H9 (cell line): ENCODE results near the gene EFL1. TPM values are rescaled to one million over a fixed set of nuclear protein-coding genes. Genes with fewer than 3 reads are reported as not detected.
"Not testable (repeated sequence)": the region's sequence is repeated elsewhere in the genome, so short reads cannot be mapped to it uniquely, and the experiment has no call there.

Source experiments
- DNase-seq: peaks from one replicate; pipeline ENCODE4 v3.0.0-alpha.2; 2017
- H2AFZ ChIP-seq: one replicate; pipeline ENCODE4 v1.6.1; 2013; ENCODE audit warnings: mild to moderate bottlenecking, low read length, control low read depth, moderate library complexity
- H2AK5ac ChIP-seq: 2 replicates; pipeline ENCODE4 v1.6.1; 2013; ENCODE audit warnings: low read length, control low read depth, mixed read lengths; ENCODE audit not compliant: insufficient read length
- H2BK120ac ChIP-seq: one replicate; pipeline ENCODE4 v1.6.1; 2013; ENCODE audit warnings: low read depth, mild to moderate bottlenecking, low read length, control low read depth, inconsistent platforms; ENCODE audit not compliant: poor library complexity, severe bottlenecking
- H2BK12ac ChIP-seq: 2 replicates; pipeline ENCODE4 v1.6.1; 2013; ENCODE audit warnings: low read length, control low read depth, mixed read lengths, low read depth; ENCODE audit not compliant: insufficient read length
- H2BK15ac ChIP-seq: 2 replicates; pipeline ENCODE4 v1.6.1; 2013; ENCODE audit warnings: low read depth, low read length, control low read depth
- H2BK20ac ChIP-seq: one replicate; pipeline ENCODE4 v1.6.1; 2013; ENCODE audit warnings: low read depth, mild to moderate bottlenecking, low read length, control low read depth, inconsistent platforms; ENCODE audit not compliant: poor library complexity, severe bottlenecking
- H2BK5ac ChIP-seq: 2 replicates; pipeline ENCODE4 v1.6.1; 2013; ENCODE audit warnings: low read length, control low read depth, mixed read lengths; ENCODE audit not compliant: insufficient read length
- H3K14ac ChIP-seq: 2 replicates; pipeline ENCODE4 v1.6.1; 2013; ENCODE audit warnings: low read length, control low read depth; ENCODE audit not compliant: insufficient read depth
- H3K18ac ChIP-seq: 2 replicates; pipeline ENCODE4 v1.6.1; 2013; ENCODE audit warnings: low read depth, mild to moderate bottlenecking, mixed read lengths, low read length, control low read depth; ENCODE audit not compliant: insufficient read length
- H3K23ac ChIP-seq: 2 replicates; pipeline ENCODE4 v1.6.1; 2013; ENCODE audit warnings: low read length, control low read depth, mixed read lengths, low read depth; ENCODE audit not compliant: insufficient read length
- H3K23me2 ChIP-seq: 2 replicates; pipeline ENCODE4 v1.6.1; 2013; ENCODE audit warnings: low read depth, mild to moderate bottlenecking, mixed read lengths, low read length, control low read depth; ENCODE audit not compliant: insufficient read length, poor library complexity, severe bottlenecking
- H3K27ac ChIP-seq: 2 replicates; pipeline ENCODE4 v1.5.1; 2013; ENCODE audit warnings: low read length, control low read depth, mixed read lengths, low read depth; ENCODE audit not compliant: insufficient read length
- H3K27me3 ChIP-seq: 2 replicates; pipeline ENCODE4 v1.6.1; 2013; ENCODE audit warnings: low read length, control low read depth, inconsistent platforms; ENCODE audit not compliant: insufficient read depth
- H3K4ac ChIP-seq: 2 replicates; pipeline ENCODE4 v1.6.1; 2013; ENCODE audit warnings: low read depth, mild to moderate bottlenecking, control low read depth, inconsistent platforms, low read length, moderate library complexity
- H3K4me1 ChIP-seq: 2 replicates; pipeline ENCODE4 v1.6.1; 2013; ENCODE audit warnings: low read length, control low read depth, inconsistent platforms; ENCODE audit not compliant: insufficient read depth
- H3K4me2 ChIP-seq: 2 replicates; pipeline ENCODE4 v1.6.1; 2013; ENCODE audit warnings: low read length, control low read depth, mixed read lengths; ENCODE audit not compliant: insufficient read length, insufficient read depth
- H3K56ac ChIP-seq: 2 replicates; pipeline ENCODE4 v1.6.1; 2013; ENCODE audit warnings: low read depth, mild to moderate bottlenecking, mixed read lengths, low read length, control low read depth; ENCODE audit not compliant: insufficient read length
- H3K79me1 ChIP-seq: 2 replicates; pipeline ENCODE4 v1.6.1; 2013; ENCODE audit warnings: low read depth, mild to moderate bottlenecking, moderate library complexity, low read length, control low read depth, inconsistent platforms; ENCODE audit not compliant: insufficient read depth, poor library complexity, severe bottlenecking
- H3K79me2 ChIP-seq: 2 replicates; pipeline ENCODE4 v1.6.1; 2013; ENCODE audit warnings: low read length, control low read depth, inconsistent platforms; ENCODE audit not compliant: insufficient read depth
- H3K9ac ChIP-seq: 2 replicates; pipeline ENCODE4 v1.6.1; 2013; ENCODE audit warnings: low read length, control low read depth, mixed read lengths; ENCODE audit not compliant: insufficient read length; ENCODE audit errors: extremely low read depth
- H3K9me3 ChIP-seq: one replicate; pipeline ENCODE4 v1.6.1; 2013; ENCODE audit warnings: low read depth, low read length, inconsistent platforms; ENCODE audit not compliant: control insufficient read depth
- H3T11ph ChIP-seq: one replicate; pipeline ENCODE4 v1.6.1; 2013; ENCODE audit warnings: mild to moderate bottlenecking, low read length, control low read depth, inconsistent platforms
- H4K20me1 ChIP-seq: one replicate; pipeline ENCODE4 v1.6.1; 2013; ENCODE audit not compliant: control insufficient read depth, insufficient read length, insufficient read depth
- H4K5ac ChIP-seq: 2 replicates; pipeline ENCODE4 v1.6.1; 2013; ENCODE audit warnings: low read depth, mild to moderate bottlenecking, mixed read lengths, low read length, control low read depth; ENCODE audit not compliant: insufficient read length
- H4K8ac ChIP-seq: replicated peaks from 2 replicates; pipeline ENCODE4 v1.6.1; 2013; ENCODE audit warnings: low read length, control low read depth, mixed read lengths, low read depth; ENCODE audit not compliant: insufficient read length
- H4K91ac ChIP-seq: 2 replicates; pipeline ENCODE4 v1.6.1; 2013; ENCODE audit warnings: low read depth, mild to moderate bottlenecking, moderate library complexity, mixed read lengths, low read length, control low read depth; ENCODE audit not compliant: insufficient read length
- H3K27ac Mint-ChIP-seq, 3 experiments: 2 replicates in 2 of 3; 3 replicates in 1 of 3; pipeline ENCODE4 v1.8.0; 2020 to 2021; ENCODE audit warnings: mixed read lengths in 3 of 3, mild to moderate bottlenecking in 1 of 3, moderate library complexity in 1 of 3
- H3K27me3 Mint-ChIP-seq: 2 replicates; pipeline ENCODE4 v1.8.0; 2021; ENCODE audit warnings: low read depth, mild to moderate bottlenecking, moderate library complexity, mixed read lengths
- H3K36me3 Mint-ChIP-seq, 3 experiments: 2 replicates in 2 of 3; 3 replicates in 1 of 3; pipeline ENCODE4 v1.8.0; 2020 to 2021; ENCODE audit warnings: low read depth in 3 of 3, mixed read lengths in 3 of 3; ENCODE audit not compliant: insufficient read depth in 1 of 3
- H3K4me1 Mint-ChIP-seq, 2 experiments: 2 replicates each; pipeline ENCODE4 v1.8.0; 2020; ENCODE audit warnings: mixed read lengths in 2 of 2
- H3K4me3 Mint-ChIP-seq, 2 experiments: 2 replicates in 1 of 2; 3 replicates in 1 of 2; pipeline ENCODE4 v1.8.0; 2020 to 2021; ENCODE audit warnings: mild to moderate bottlenecking in 2 of 2, mixed read lengths in 2 of 2, moderate library complexity in 1 of 2
- H3K9me3 Mint-ChIP-seq, 2 experiments: 2 replicates in 1 of 2; 3 replicates in 1 of 2; pipeline ENCODE4 v1.8.0; 2020; ENCODE audit warnings: mild to moderate bottlenecking in 2 of 2, mixed read lengths in 2 of 2, moderate library complexity in 1 of 2
- WGBS: extraction: QIAGEN DNeasy Blood & Tissue Kit; methylation state at CpG from one replicate; pipeline ENCODE4 v1.1.7; 2013; ENCODE audit warnings: missing lambda C conversion rate, low lambda C conversion rate, mixed read lengths; ENCODE audit not compliant: insufficient read length; ENCODE audit errors: extremely low coverage; 5-methylcytosine and 5-hydroxymethylcytosine counted together
- total RNA-seq: library from RNA; stranded (reverse); gene quantifications from 2 replicates; pipeline ENCODE4 v1.2.1, GENCODE V29; 2021

Gene EFL1
- total RNA-seq, 1 experiment from 2014 or later, result 29.4 TPM

DNA sequence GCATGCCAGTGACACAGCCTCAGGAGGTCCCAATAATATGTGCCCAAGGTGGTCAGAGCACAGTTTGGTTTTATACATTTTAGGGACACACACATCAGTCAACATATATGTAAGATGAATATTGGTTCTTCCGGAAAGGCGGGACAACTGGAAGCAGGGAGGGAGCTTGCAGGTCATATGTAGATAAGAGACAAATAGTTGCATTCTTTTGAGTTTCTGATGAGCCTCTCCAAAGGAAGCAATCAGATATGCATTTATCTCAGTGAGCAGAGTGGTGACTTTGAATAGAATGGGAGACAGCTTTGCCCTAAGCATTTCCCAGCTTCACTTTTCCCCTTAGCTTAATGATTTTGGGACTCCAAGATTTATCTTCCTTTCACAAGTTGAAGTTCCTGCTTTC lies 4.6 kb upstream of the EFL1 start:
- H2BK5ac ChIP-seq, H3K56ac ChIP-seq, DNase-seq, H3K23ac ChIP-seq, H3K23me2 ChIP-seq, H3K36me3 Mint-ChIP-seq, H3K27ac ChIP-seq, H2BK15ac ChIP-seq, H4K91ac ChIP-seq, H2BK20ac ChIP-seq, H4K5ac ChIP-seq, H3K27me3 ChIP-seq, H3K9me3 Mint-ChIP-seq, H2AK5ac ChIP-seq, H3K4me1 ChIP-seq, H3K4ac ChIP-seq, H3K79me1 ChIP-seq, H2BK12ac ChIP-seq, H3T11ph ChIP-seq, H3K18ac ChIP-seq, H3K14ac ChIP-seq, H2AFZ ChIP-seq, H4K8ac ChIP-seq, H3K79me2 ChIP-seq, H3K27me3 Mint-ChIP-seq, H2BK120ac ChIP-seq, H4K20me1 ChIP-seq, H3K9ac ChIP-seq, H3K9me3 ChIP-seq: not testable (repeated sequence)
- no CpG with 5 or more reads among the region's 2 CpGs for WGBS
- Mint-ChIP-seq H3K4me1 (peaks cover 30 to 36% of the 10 kb centered on the region in 2 experiments), H3K4me3 (peak overlapping the region; percentile 2 to 59; a peak in 4 of 5 replicates), H3K27ac (peak overlapping the region in 2 of 3 experiments; percentile 81 to 92; a peak in 5 of 7 replicates)
- H3K4me2 ChIP-seq, result peak overlapping the region; percentile 53
